Activated CD4-positive, alpha-beta memory T cell treated with anti-CD3 and anti-CD28 coated beads, Interleukin-2, amount 10 ng/mL, durations not matched to agents 7 days and 5 days (primary cell): ENCODE measurements around the gene OR2T6. TPM values are rescaled to one million over a fixed set of nuclear protein-coding genes. Genes with fewer than 3 reads are reported as not detected.

Source experiments
- total RNA-seq, 2 experiments: library from RNA; stranded (reverse); gene quantifications; one replicate each; pipeline ENCODE4 v1.2.3, GENCODE V29; 2021

Gene OR2T6
- total RNA-seq, 2 experiments from 2014 or later, result not detected

Other genes starting within 250 kb of the OR2T6 start
- gene OR2M5, start 230.6 kb upstream of the OR2T6 start, total RNA-seq, result not detected
- not detected for gene OR2M2, start 200.9 kb upstream of the OR2T6 start, total RNA-seq
- not detected for gene OR2M3, start 178.5 kb upstream of the OR2T6 start, total RNA-seq
- not detected for gene OR2M4, start 144.3 kb upstream of the OR2T6 start, total RNA-seq
- not detected for gene OR2T33, start 97.8 kb upstream of the OR2T6 start, total RNA-seq
- not detected for gene OR2T12, start 72.3 kb upstream of the OR2T6 start, total RNA-seq
- gene OR2M7, start 51.2 kb upstream of the OR2T6 start, total RNA-seq, result not detected
- gene OR14C36, start 27.0 kb upstream of the OR2T6 start, total RNA-seq, result not detected
- gene OR2T4, start 14.1 kb upstream of the OR2T6 start, total RNA-seq, result not detected
- gene OR2T1, start 27.3 kb downstream of the OR2T6 start, total RNA-seq, result not detected
- not detected for gene OR2T2, start 69.9 kb downstream of the OR2T6 start, total RNA-seq
- not detected for gene OR2T3, start 97.6 kb downstream of the OR2T6 start, total RNA-seq
- not detected for gene OR2T5, start 112.8 kb downstream of the OR2T6 start, total RNA-seq
- not detected for gene OR2G6, start 132.3 kb downstream of the OR2T6 start, total RNA-seq
- gene OR2T29, start 187.0 kb downstream of the OR2T6 start, total RNA-seq, result not detected
- gene OR2T34, start 199.0 kb downstream of the OR2T6 start, total RNA-seq, result not detected
- not detected for gene OR2T10, start 222.0 kb downstream of the OR2T6 start, total RNA-seq